Endothelial cell of hepatic sinusoid (primary cell): ENCODE results near the gene PRSS12.
"Not testable (repeated sequence)": the region's sequence is repeated elsewhere in the genome, so short reads cannot be mapped to it uniquely, and the experiment has no call there.

ENCODE experiments used
- in situ Hi-C: cut with HindIII; loops from 2 replicates; pipeline ENCODE4 v1.10.0; 2017; ENCODE audit warnings: low sequenced_read_pairs

PRSS12 gene

DNA sequence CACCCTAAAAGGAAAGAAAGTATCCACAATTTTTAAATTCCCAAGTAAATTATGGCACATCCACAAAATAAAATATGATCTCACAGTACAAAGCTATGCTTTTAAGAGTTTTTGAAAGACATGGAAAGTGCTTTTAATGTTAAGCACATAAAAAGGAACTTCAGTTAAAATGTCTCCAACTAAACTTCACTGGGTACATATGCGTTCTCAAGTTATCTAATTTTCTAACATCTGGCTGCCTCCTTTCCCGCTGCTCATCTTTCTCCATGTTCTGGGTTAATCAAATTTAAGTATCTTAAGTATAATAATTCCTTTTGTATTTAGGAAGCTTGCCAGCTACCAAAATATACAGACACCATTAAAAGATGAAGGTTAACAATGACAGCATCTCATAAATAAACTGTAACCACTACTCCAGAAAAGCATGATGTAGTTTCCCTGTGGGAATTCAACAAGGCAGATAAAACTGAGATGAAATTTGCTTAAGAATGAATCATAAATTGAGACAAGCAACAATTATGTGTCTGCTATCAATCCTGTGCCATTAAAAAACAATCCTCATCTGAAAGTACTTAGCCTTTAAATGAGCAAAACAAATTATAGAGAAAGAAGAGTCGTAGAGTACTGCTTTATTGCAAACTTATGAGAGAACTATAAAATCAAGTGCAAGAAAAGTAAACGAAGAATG, 25.1 kb downstream of the PRSS12 start:
- in situ Hi-C loops = no loop called here

DNA sequence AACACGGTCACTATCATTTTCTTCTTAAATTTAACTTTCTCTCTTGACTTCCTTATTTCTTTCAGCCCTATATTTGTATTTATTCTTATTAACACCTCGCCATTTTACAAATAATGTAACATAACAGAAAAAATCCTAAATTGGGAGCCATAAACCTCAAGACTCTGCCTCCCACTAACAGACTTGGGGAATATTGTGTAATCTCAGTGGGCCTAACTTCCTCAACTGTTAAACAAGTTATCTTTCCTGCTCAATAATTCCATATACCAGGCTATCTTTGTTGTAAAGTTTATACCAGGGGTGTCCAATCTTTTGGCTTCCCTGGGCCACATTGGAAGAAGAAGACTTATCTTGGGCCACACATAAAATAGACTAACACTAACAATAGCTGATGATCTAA, 26.2 kb downstream of the PRSS12 start:
- in situ Hi-C loops = no loop called here

DNA sequence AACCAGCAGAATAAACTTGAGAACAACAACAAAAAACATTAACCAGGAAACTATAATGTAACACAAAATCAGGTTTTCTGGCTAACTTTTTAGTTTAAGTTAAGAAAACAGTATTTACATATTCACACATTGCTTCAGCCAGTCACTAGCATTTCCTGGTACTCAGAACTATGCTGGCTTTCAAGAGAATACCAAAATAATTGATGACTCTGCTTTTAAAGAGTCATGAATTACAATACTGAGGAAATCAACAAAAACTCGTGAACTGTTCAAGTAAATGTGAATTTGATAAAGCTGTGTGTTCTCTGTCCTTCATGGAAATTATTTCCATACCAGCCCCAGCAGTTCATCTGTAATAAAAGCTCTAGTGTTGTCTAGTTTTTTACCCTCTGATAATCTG, 27.4 kb downstream of the PRSS12 start:
- in situ Hi-C loops = no loop called here

DNA sequence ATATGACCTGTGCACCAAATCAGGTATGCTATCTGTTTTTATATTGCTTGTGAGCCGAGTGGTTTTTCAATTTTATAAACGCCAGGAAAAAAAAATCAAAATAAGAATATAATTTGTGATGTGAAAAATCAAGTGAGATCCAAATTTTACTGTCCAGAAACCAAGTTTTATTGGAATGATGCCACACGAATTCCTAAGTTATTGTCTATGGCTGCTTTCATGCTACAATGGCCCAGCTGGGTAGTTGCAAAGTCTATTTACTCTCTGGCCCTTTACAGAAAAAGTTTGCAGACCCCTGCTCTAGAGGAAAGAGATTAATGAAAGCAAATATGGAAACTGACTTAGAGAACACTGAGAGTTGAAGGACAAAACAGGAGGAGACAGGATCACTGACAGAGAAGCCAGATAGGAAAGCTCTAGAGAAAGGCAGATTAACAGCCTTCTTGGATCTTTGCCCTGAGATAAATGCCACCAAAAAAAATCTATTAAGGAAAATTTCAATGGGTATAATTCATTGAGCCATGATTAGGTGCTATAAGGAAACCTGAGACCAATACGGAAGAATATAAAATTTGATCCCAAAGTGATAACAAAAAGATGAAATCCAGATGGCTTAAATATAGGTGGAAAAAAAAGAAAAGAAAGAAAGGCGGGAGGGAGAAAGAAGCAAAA, 29.8 kb downstream of the PRSS12 start:
- in situ Hi-C loops = no loop called here

DNA sequence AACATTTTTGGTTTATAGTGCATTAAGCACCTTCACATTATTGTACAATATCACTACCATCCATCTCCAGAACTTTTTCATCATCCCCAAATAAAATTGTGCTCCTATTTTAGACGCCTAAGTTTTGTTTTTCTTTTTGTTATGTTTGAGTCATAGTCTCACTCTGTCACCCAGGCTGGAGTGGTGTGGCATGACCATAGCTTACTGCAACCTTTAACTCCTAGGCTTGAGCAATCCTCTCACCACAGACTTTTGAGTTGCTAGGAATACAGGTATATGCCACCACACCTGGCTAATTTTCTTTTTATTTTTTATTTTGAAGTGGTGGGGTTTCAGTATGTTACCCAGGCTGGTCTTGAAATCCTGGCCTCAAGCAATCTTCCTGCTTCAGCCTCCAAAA, 33.9 kb downstream of the PRSS12 start:
- in situ Hi-C loops = no loop called here

DNA sequence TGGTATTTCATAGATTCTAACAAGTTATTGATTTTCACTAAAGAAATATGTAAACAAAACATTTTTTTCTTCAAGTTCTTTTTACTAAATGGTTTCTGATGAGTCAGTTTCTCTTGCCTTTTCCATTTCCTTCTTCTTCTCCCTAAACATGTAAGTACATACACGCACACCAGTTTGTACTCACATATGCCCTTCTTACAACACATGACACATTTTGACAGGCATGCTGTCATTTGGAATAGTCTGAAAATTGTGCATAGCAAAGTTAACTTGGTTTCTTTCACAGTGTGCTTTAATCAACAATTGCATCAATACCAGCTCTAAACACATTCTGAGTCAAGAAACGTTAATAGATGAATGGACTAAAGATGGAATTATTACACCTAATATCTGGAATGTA, 35.1 kb downstream of the PRSS12 start:
- in situ Hi-C loops = no loop called here

DNA sequence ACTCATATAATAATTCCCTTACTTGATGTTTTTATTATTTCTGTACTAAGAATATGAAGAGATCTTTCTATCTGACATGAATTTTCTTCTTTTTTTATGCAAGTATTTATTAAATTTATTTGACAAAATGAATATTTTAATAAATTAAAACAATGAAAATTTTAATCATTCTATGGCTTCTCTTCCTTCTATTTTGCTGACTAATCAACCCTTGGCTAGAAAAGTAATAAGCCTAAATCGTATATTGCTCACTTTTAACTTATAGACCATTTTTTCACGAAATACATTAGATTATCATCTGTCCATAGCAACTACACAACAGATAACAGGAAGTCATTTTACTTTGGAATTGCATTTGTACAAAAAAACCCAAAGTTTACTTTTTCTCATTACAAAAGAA, 38.6 kb downstream of the PRSS12 start:
- in situ Hi-C loops = no loop called here

DNA sequence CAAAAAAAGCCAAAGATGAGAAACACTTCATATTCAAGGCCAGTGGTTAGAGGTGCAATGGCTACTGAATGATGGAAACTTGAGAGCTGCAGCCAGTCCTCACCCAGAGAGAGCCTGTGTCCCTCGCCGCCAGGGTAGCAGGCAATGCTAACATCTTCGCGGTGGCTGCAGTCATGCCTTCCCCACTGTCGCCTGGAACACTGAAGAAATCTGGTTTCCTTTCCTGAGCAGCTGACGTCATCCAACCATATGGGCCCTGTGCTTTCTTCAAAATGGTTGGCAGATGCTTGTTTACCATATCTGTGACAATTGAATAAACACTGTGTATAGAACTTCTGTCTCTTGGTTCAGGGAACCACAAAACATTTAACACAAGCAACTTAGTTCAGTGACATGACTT, 39.7 kb downstream of the PRSS12 start:
- in situ Hi-C loops = no loop called here

DNA sequence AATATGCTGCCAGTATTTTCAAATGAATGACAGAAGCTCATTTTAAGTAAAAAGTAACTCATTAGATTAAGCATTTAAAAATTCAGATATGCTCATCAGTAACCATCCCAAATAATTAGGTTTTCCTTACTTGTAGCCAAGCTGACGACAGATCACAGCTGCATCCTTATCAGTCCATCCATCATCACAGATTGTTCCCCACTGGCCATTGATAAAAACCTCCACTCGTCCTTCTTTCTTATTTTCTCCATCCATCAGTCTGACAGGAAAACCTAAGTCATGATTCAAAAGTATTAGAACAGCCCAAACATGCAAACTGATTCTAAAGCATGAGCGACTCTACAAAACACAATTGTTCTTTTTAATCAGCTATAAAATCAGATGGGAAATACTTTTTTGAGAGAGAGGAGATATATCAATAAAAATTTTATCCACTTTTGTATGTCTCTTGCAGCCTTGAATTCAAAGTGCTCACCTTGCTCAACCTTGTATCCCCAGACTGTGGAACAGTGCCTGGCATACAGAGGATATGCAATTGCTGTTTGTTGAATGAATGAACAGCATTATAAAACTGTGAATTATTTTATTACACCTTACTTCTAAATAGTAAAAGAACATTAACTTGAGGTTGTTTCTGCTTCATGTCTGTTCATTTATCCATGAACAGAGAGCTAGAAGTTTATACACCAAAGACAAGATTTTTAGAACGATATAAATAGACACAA, 44.3 kb downstream of the PRSS12 start:
- in situ Hi-C loops = no loop called here

DNA sequence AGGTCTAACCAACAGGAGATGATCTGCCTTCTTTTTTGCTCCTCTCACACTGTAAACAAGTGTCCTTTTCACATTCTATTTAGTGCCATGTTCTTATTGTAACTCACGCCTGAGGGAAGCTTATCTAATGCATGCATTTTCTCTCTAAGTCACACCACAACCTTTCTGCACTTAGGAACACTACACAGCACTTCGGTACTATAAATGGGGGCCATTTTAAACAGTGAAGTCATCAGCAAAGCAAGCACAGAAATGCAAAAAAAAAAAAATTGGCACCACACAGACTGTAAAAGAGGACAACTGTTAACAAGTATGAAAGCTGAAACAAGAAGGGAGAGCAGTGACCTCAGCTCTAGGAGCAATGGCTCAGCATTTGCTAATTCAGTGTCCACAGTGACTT, 45.2 kb downstream of the PRSS12 start:
- in situ Hi-C loops = no loop called here

DNA sequence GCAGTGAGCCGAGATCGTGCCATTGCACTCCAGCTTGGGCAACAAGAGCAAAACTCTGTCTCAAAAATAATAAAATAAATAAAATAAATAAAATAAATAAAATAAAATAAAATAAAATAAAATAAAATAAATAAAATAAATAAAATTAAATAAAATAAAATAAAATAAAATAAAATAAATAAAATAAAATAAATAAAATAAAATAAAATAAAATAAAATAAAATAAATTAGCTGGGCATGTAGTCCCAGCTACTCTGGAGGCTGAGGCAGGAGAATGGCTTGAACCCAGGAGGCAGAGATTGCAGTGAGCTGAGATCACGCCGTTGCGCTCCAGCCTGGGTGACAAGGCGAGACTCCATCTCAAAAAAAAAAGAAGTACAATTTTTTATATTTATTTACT, 53.2 kb downstream of the PRSS12 start:
- in situ Hi-C loops = not testable (repeated sequence)

DNA sequence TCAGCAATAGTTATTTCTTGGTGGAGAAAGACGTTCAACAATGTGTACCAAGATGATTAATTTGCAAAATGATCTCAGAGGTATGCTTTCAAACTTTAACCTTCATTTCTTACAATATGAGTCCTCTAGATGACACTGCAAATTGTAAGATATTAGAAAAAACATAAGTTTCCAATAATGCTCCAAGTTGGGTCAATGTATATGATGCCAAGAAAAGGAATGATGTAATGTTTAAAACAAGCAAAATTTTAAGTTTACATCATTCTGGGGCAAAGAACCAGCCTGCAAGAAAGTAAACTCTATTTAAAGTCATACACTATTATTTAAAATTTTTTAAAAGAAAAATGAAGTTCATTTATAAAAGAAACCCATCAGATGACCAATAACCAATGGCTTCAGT, 56.1 kb downstream of the PRSS12 start:
- in situ Hi-C loops = no loop called here

DNA sequence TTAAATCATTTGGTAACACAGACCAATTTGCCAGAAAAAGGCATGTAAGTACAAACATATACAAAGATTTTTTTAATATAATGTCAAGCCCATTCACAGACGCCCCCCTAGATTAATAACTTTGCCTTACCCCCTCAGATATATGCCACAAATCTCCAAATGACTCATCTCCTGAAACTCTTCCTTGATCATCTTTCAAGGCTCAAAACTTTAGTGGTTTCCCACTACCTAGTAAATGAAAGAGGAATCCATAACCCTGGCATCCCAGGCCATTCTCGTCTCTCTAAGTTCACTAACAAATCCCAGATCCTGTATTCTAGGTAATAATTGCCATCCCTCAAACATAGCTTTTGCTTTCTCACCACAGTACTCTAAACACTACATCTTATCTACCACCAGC, 61.9 kb downstream of the PRSS12 start:
- in situ Hi-C loops = no loop called here

DNA sequence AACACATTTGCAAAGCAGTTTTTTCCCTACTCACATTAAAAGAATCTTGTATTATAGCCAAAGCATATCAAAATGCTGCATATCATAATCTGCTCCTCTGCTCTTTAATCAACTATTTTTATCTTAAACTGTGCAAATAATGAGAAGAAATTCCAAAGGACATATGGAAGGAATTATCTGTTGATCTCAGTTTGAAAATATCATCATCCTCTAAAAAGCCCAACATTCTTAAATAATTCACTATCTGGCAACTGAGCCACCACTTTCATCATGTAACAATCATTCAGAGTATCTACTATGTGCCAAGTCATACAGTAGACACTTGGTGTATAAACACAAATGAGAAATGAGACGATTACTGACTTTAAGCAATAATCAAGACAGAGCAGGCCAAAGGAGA, 63.0 kb downstream of the PRSS12 start:
- in situ Hi-C loops = no loop called here

DNA sequence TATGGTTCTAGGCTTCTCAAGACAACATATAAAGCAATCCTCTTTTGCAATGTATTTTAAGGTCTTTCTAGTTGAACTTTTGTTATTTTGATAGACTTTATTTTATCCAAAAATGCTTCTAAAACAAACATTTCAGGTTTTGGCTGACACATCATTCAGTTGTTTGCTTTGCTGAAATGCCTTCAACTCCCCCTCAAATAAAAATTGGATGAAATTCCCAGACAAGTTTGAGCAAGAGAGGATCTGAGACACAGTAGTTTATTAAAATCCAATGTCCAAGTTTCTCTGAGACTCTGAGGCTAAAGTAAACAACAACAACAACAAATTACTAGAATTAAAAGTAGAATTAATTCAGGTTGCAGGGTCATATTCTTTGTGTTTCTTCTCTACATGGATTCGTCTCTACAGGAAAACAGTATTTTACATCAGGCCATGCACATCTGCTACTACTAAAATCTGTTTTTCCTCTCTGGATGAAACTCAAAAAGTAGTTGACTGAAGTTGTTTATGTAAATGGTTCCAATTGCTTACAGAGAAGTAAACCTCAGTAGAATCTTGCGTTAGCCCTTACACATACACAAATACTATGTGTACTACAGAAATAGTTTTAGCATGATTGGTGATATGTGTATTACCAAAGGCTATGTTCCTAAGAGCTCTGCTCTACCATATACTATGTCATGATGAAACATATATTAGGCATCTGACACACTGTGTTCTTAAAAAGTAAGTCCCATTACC, 64.9 kb downstream of the PRSS12 start:
- in situ Hi-C loops = no loop called here

DNA sequence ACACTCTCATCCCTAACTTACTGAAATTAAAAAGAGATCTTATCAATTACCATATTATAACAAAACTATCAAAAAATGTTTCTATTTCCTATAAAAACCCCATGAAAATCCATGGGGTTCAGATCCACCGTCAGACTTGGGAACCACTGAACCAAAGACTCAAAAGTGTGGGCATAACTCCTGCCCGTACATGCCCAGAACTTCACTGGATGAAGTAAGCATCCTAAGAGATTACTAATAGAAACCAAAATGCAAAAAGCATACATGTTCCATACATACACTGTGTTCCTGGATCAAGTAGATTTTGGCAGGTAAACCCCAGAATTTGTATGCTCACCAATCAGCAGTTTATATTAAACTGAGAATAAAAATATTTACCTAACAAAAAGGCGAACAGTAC, 66.1 kb downstream of the PRSS12 start:
- in situ Hi-C loops = no loop called here

DNA sequence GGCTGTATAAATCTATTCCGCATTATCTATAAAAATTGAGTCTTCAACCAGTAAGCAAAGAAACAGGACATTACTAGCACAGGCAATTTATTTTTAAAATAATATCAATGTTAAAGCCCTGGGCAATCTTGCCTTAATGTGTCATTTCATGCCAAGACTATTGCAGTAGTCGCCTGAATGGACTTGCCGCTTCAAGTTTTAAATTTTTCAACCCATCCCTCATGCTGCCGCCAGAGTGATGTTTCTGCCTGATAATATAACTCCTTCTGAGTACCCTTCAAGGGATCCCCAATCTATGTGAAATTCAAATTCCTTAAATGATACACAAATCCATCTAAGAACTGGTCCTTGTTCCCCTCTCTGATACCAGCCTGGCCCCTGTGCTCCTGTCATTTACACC, 66.9 kb downstream of the PRSS12 start:
- in situ Hi-C loops = no loop called here

DNA sequence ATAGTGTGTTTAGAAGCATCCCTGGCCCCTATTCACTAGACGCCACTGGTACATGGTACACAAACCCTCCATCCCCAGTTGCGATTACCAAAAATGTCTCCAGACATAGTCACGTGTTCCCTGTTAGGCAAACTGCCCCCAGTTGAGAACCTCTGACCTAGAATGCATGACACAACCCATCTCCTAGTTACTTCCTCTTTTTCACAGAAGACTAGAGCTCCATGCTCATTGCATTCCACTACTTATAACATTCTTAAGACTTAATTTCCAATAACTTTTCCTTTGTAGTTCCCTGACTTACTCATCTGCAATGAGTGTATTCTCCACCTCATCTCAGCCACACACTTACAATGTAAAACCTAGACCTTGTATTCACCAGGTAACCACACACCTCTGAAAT, 68.6 kb downstream of the PRSS12 start:
- in situ Hi-C loops = no loop called here

DNA sequence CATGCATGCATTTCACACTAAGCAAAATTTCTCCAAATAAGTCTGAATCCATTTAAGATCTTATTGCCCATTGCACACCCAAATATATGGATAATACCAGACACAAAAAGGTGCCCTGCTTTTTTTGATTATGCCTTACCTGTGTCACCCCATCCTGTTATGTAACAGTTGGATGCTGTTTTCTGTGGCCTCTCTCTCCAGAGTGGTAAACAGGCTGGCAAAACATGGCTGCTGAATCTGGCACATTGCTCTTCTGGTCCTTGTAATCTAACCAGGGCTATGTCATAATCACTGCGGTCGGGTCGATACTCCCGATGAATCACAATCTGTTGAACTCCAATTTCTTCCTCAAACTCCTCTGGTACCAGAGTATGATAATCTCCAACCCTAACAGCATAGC, 70.1 kb downstream of the PRSS12 start:
- in situ Hi-C loops = no loop called here

DNA sequence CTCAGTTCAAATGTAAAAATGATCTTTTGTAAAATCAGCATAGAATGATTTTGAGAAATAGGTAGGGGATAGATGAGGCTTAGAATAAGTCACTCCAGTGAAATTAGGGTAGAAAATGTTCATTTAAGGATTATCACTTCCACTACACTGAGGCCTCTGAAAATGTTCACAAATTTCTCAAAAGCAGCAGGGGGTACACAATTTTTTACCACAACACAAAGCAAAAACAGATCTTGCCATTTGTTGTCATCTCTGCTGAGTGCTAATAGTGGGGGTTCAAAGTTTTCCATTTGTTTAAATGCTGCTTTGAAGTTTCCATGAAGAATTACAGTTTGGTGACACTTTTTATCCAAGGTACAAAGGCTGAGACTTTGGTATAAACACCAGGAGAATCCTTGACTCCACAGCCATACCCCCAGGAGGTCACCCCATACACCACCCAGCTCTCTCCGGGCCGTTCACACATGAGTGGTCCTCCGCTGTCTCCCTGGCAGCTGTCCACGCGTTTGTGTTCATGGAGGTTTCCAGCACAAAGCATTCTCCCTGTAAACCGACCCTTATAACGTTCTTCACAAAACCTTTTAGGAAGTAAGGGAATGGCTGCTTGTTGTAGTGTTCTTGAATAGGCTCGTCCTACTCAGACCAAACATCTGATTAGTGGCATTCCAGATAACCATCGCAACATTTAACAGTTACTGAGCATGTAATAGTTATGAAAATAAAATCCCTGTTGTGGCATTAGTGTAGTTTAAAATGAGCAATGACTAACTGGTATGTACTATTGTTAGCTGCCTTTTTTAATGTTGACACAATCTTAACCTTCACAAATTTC, 71.0 kb downstream of the PRSS12 start:
- in situ Hi-C loops = no loop called here
